SU-DHL-6 (cell line): ENCODE measurements around the gene KCNAB2.
"Not testable (repeated sequence)": the region's sequence is repeated elsewhere in the genome, so short reads cannot be mapped to it uniquely, and the experiment has no call there.

Experiments used
- H2AFZ ChIP-seq: fragments of 200-600 bp; sonication (generic); 2 replicates; pipeline ENCODE4 v1.6.1; 2014; ENCODE audit warnings: low read depth, mild to moderate bottlenecking, moderate library complexity, mixed read lengths, antibody characterized with exemption, low read length; ENCODE audit not compliant: severe bottlenecking
- H3F3A ChIP-seq: fragments of 200-600 bp; shearing (Covaris generic); 2 replicates; pipeline ENCODE4 v1.6.0; 2016; ENCODE audit warnings: antibody characterized with exemption, mild to moderate bottlenecking; ENCODE audit not compliant: insufficient read depth
- H3K27ac ChIP-seq: fragments of 200-600 bp; sonication (generic); 2 replicates; pipeline ENCODE4 v1.5.1; 2016; ENCODE audit warnings: low read depth, mild to moderate bottlenecking, low read length, moderate library complexity, mixed read lengths
- H3K27me3 ChIP-seq: fragments of 200-600 bp; sonication (generic), shearing (Covaris generic); 2 replicates; pipeline ENCODE4 v1.6.0; 2014; ENCODE audit warnings: mild to moderate bottlenecking, low read length
- H3K36me3 ChIP-seq: fragments of 200-600 bp; sonication (generic); 2 replicates; pipeline ENCODE4 v1.6.1; 2014; ENCODE audit warnings: mild to moderate bottlenecking, low read length, mixed read lengths
- H3K4me2 ChIP-seq: fragments of 300-600, 200-600 bp; shearing (Covaris generic), sonication (generic); 2 replicates; pipeline ENCODE4 v1.6.0; 2014; ENCODE audit warnings: low read length, low read depth, mild to moderate bottlenecking; ENCODE audit not compliant: poor library complexity, severe bottlenecking
- H3K4me3 ChIP-seq: fragments of 200-600 bp; sonication (generic); 2 replicates; pipeline ENCODE4 v1.5.1; 2014; ENCODE audit warnings: antibody characterized with exemption, low read length, mild to moderate bottlenecking, mixed read lengths; ENCODE audit not compliant: insufficient read depth, poor library complexity, severe bottlenecking
- H3K79me2 ChIP-seq: fragments of 200-600 bp; sonication (generic); 2 replicates; pipeline ENCODE4 v1.6.1; 2014; ENCODE audit warnings: mild to moderate bottlenecking, low read length, moderate library complexity; ENCODE audit not compliant: insufficient read depth
- H3K9ac ChIP-seq: fragments of 200-600 bp; sonication (generic); 2 replicates; pipeline ENCODE4 v1.7.0; 2014; ENCODE audit warnings: mild to moderate bottlenecking, low read length
- H3K9me2 ChIP-seq: fragments of 200-600 bp; sonication (generic); replicated peaks from 2 replicates; pipeline ENCODE4 v1.6.1; 2014; ENCODE audit warnings: low read length; ENCODE audit not compliant: insufficient read depth
- H3K9me3 ChIP-seq: fragments of 200-600 bp; sonication (generic); 2 replicates; pipeline ENCODE4 v1.6.1; 2014; ENCODE audit warnings: low read length, mixed read lengths; ENCODE audit not compliant: insufficient read depth
- H4K20me1 ChIP-seq: fragments of 200-600 bp; sonication (generic); 2 replicates; pipeline ENCODE4 v1.6.1; 2014; ENCODE audit warnings: low read depth, mild to moderate bottlenecking, antibody characterized with exemption, low read length, moderate library complexity, mixed read lengths
- CTCF ChIP-seq: fragments of 200-600 bp; sonication (generic); IDR thresholded peaks from one replicate; pipeline ENCODE4 v1.5.1; 2017; ENCODE audit warnings: antibody characterized with exemption, mild to moderate bottlenecking, low read length, moderate library complexity; ENCODE audit not compliant: insufficient read depth, poor library complexity, severe bottlenecking
- EZH2phosphoT487 ChIP-seq: fragments of 200-600 bp; sonication (generic), shearing (Covaris generic); conservative IDR thresholded peaks from 2 replicates; pipeline ENCODE4 v1.6.1; 2018; ENCODE audit warnings: mild to moderate bottlenecking, antibody characterized with exemption, low read length, moderate library complexity, mixed read lengths

The KCNAB2 gene

DNA sequence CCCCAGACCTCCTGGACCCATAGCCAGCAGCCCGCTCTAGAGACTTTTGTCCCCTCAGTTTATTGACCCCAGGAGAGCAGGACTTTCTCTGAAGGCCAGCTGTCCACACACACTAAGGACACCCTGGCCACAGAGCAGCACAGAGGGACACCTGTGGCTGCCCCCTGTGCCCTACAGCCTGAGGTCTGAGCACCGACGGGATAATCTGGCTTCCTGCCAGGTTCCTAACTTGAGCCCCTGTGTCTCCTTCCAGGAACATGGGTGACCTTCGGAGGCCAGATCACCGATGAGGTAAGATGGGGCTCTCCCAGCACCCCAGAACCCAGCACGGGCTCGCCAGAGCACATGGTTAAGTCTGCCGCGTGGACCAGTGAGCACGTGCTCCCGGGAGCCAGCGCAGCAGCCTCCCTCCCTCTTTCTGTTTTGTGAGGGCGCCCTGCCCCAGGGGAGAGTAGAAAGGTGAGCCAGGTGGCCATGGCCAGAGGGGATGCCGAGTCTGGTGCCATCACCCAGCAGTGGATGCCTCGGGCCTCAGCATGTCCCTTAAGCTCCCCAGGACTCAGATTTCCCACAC is 27.9 kb downstream of the KCNAB2 start:
- H3K4me2 ChIP-seq: no peak overlapping the region
- no peaks in the 10 kb centered on the region for H3F3A ChIP-seq
- no peak for TF ChIP-seq EZH2phosphoT487
- TF ChIP-seq CTCF: no peak
- H3K9me2 ChIP-seq: no peaks in the 10 kb centered on the region
- H3K27me3 ChIP-seq: no peaks in the 10 kb centered on the region
- no peak overlapping the region for H3K9ac ChIP-seq
- H3K4me3 ChIP-seq: no peak overlapping the region
- H3K36me3 ChIP-seq: no peaks in the 10 kb centered on the region
- H3K9me3 ChIP-seq: no peaks in the 10 kb centered on the region
- no peak overlapping the region for H2AFZ ChIP-seq
- H4K20me1 ChIP-seq: no peaks in the 10 kb centered on the region
- no peak overlapping the region for H3K27ac ChIP-seq
- H3K79me2 ChIP-seq: no peaks in the 10 kb centered on the region

- H3K79me2 ChIP-seq: no peaks in the 10 kb centered on the region
- no peaks in the 10 kb centered on the region for H3K36me3 ChIP-seq
- no peak overlapping the region for H3K27ac ChIP-seq
- no peaks in the 10 kb centered on the region for H3K9me3 ChIP-seq
- no peak overlapping the region for H3K9ac ChIP-seq
- no peak overlapping the region for H3K4me3 ChIP-seq
- no peaks in the 10 kb centered on the region for H4K20me1 ChIP-seq
- no peaks in the 10 kb centered on the region for H3K27me3 ChIP-seq
- H3K9me2 ChIP-seq: no peaks in the 10 kb centered on the region
- H3F3A ChIP-seq: no peaks in the 10 kb centered on the region
- H2AFZ ChIP-seq: no peak overlapping the region
- H3K4me2 ChIP-seq: no peak overlapping the region
- TF ChIP-seq EZH2phosphoT487 (no peak), CTCF (no peak)
Measured at GRCh38 chr1:6074192-6074901, 28.7 kb downstream of the KCNAB2 start.

GRCh38 chr1:6075748-6076147 is 30.1 kb downstream of the KCNAB2 start:
- H3K9me3 ChIP-seq: no peaks in the 10 kb centered on the region
- H3K9ac ChIP-seq: no peak overlapping the region
- no peaks in the 10 kb centered on the region for H3F3A ChIP-seq
- H3K27me3 ChIP-seq: no peaks in the 10 kb centered on the region
- no peaks in the 10 kb centered on the region for H3K36me3 ChIP-seq
- no peak overlapping the region for H3K4me3 ChIP-seq
- no peak overlapping the region for H3K27ac ChIP-seq
- no peak overlapping the region for H3K4me2 ChIP-seq
- H4K20me1 ChIP-seq: no peaks in the 10 kb centered on the region
- no peaks in the 10 kb centered on the region for H3K79me2 ChIP-seq
- TF ChIP-seq CTCF (no peak), EZH2phosphoT487 (no peak)
- no peaks in the 10 kb centered on the region for H3K9me2 ChIP-seq
- H2AFZ ChIP-seq: no peak overlapping the region

DNA sequence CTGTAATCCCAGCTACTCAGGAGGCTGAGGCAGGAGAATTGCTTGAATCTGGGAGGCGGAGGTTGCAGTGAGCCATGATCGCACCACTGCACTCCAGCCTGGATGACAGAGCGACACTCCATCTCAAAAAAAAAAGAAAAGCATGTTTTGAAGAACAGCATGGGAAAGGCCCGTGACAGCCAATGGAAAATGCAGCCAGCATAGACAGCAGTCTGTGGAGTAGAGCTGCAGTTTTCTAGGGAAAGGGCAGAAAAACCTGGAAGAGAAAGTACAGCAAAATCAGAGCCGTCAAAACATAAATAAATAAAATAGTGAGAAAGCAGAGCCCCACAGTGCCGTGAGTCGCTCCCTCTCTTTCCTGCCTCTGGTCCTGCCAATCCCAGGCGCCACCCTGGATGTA is 31.4 kb downstream of the KCNAB2 start:
- H3K9me2 ChIP-seq, H3K9me3 ChIP-seq, H3K27ac ChIP-seq, H3K9ac ChIP-seq, H4K20me1 ChIP-seq, H3K79me2 ChIP-seq, H3F3A ChIP-seq, H3K27me3 ChIP-seq, H3K36me3 ChIP-seq, H3K4me3 ChIP-seq, H2AFZ ChIP-seq, H3K4me2 ChIP-seq: not testable (repeated sequence)
